GM12872 (cell line): Measurements from ENCODE around the gene ARL13A.

Source experiments
- CTCF ChIP-seq: IDR thresholded peaks from 3 replicates; pipeline ENCODE4 v1.5.1; 2011; ENCODE audit warnings: low read depth, mild to moderate bottlenecking, low read length, moderate library complexity; ENCODE audit not compliant: insufficient read depth

ARL13A gene

GRCh38 chrX:100969408-100969807, at the start of gene ARL13A:
TSS of gene ARL13A (plus strand) at chrX:100969708. CDS start at chrX:100973690, 3,982 bp downstream.
- TF ChIP-seq CTCF: no peak

GRCh38 chrX:100924375-100924774, 45.1 kb upstream of the ARL13A start:
- no peak for TF ChIP-seq CTCF

- TF ChIP-seq CTCF: no peak
Measured at GRCh38 chrX:100926453-100926852, 43.1 kb upstream of the ARL13A start.

GRCh38 chrX:100928660-100929613, 40.6 kb upstream of the ARL13A start, which contains the start of gene XKRX:
TSS of gene XKRX (minus strand) at chrX:100928917. CDS start at chrX:100928304, 613 bp downstream.
- no peak for TF ChIP-seq CTCF

- no peak for TF ChIP-seq CTCF
Measured at GRCh38 chrX:100931218-100931924, 38.1 kb upstream of the ARL13A start.

- TF ChIP-seq CTCF: no peak
Measured at GRCh38 chrX:100931925-100932285, 37.6 kb upstream of the ARL13A start.

- no peak for TF ChIP-seq CTCF
Measured at GRCh38 chrX:100935767-100936166, 33.7 kb upstream of the ARL13A start.
